B cell (primary cell): ENCODE measurements around the gene PDGFA.

Experiments
- CTCF ChIP-seq: fragments of 200-600 bp; IDR thresholded peaks from one replicate; pipeline ENCODE4 v1.8.0; 2022; ENCODE audit warnings: antibody characterized with exemption, mild to moderate bottlenecking
- EZH2 ChIP-seq: IDR thresholded peaks from 2 replicates; pipeline ENCODE4 v1.6.1; 2012; ENCODE audit warnings: borderline replicate concordance, low read depth, mild to moderate bottlenecking, moderate library complexity, low read length; ENCODE audit not compliant: insufficient read depth, poor library complexity, severe bottlenecking

- TF ChIP-seq CTCF (no peak), EZH2 (no peak)
Observed at GRCh38 chr7:452226-452751, 67.4 kb downstream of the PDGFA start.
